ENCODE data around the gene IDI1.
"Not testable (repeated sequence)": the region's sequence is repeated elsewhere in the genome, so short reads cannot be mapped to it uniquely, and the experiment has no call there.

Gene IDI1

DNA sequence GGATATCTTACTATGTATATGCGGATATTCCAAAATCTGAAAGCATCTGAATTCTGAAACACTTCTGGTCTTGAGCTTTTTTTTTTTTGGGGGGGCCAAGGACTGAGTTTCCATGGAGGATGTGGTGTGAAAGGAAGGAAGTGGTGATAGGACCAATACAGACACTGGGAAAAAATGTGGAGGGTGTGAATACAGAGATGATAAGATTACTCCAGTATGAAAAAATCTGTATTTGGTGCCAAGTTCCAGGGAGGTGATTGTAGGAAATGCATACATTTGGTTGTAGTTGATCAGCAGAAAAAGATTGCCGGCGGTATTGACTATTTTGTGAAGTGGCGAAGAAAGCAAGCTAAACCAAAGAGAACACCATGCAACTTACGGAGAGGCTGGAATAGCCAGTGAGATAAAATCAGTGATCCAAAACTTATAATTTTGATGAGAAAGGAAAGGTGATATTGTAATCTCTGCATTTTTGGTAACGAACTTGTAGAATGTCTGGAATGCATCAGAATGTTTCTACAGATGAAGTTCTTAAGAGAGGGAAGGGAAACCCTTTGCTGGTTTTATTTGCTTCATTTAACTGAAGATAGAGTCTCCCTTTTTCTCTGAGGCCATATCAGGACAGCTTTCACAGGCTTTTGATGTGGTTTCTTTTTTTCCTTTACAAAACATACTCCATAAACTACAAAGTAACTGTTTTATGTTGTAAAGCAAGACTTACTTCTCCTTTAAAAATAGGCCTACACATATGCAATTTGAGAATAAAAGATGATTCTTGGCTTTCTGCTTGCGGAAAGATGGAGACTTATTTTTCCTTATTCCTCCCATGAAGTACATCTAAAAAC, 13.2 kb upstream of the IDI1 start:
- no peak for DNase-seq

DNA sequence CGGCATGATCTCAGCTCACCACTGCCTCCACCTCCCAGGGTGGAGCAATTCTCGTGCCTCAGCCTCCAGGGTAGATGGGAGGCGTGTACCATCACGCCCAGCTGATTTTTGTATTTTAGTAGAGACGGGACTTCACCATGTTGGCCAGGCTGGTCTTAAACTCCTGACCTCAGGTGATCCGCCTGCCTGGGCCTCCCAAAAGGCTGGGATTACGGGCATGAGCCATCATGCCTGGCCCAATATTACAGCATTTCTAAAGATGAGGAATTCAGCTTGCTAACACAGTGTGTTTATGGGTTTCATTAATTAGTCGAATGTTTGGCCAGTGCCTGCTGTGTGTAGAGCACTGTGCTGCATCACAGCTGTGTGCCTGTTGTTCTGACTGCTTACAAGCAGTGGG, 11.0 kb upstream of the IDI1 start:
- no peak for DNase-seq

DNA sequence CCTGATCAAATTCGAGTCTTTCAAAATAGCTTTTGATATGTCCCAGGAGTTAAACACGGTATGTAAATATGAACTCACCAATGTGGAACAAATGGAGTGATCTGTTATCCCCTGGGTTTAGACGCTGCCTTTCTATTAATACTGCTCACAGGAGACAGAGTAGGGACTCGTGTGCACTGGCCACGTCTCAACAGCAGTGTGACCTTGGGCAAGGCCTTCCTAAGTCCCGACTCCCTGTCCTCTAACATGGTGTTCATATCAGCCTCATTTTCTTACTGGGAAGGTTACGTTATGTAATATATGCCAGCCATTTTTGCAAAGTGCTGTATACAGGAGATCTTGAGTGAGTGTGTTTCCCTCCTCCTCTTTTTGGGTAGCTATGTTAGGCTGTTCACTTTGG, 9.1 kb upstream of the IDI1 start:
- no peak for DNase-seq

DNA sequence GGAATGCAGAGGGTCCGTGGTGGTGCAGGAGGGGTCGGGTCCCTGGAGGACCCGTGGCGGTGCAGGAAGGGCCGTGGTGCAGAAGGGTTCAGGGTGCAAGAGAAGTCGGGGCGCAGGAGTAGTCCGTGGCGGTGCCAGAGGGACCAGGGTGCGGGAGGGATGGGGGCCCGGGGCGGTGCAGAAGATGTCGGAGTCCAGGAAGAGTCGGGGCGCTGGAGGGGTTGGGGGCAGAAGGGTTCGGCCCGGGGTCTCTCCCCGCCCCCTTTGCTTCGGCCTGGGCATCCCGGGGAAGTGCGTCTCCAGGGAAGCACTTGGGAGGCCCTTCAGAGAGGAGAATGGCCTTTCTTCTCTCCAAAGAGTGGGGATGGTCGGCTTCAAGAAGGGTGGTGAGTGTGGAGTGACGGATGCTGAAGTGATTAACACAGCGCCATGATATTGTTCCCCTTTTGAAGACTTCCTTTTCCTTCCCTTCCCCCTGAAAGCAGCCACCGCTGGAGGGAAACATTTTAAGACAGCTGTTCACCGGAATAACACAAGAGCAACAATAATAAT, 8.3 kb upstream of the IDI1 start:
- no peak for DNase-seq

DNA sequence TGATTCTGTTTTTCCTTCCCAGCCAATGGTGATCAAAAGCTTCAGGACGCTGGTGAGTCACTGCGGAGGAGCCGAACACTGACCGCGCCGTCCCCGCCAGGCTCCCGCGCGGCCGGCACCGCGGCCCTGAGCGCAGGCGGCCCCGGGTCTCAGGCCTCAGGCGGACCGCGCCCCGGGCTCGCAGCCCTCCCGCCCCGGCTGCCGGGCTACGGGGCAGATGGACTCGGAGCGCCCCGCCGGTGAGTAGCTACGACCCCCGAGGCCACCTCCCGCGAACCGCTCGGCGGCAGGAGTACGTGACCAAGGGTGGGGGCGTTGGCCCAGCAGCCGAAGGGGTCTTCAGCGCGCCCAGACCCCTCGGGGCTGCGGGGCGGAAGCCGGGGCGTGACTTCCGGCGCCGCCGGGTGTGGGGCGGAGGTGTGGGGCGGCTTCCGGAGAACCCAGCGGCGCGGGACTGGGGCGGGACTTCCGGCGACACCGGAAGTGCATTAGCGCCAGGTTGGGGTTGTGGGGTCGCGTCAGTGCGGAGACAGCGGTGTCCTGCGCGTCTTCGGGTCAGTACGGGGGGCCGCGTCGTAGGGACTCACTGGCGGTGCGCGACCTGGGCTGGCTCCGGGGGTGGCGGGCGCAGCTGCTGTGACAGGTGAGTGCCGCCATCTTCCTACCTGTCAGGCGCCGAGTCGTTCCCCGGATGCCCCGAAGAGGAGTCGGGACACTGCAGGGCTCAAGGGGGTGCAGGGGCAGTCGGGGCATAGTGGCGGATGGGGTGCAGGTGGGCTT, 7.6 kb upstream of the IDI1 start, which contains the start of gene WDR37:
Gene WDR37 (plus strand): TSS at position 60 of the 780 bp plus-strand sequence. CDS start 15,771 bp downstream, outside the sequence.
- DNase-seq: peak; percentile 46

DNA sequence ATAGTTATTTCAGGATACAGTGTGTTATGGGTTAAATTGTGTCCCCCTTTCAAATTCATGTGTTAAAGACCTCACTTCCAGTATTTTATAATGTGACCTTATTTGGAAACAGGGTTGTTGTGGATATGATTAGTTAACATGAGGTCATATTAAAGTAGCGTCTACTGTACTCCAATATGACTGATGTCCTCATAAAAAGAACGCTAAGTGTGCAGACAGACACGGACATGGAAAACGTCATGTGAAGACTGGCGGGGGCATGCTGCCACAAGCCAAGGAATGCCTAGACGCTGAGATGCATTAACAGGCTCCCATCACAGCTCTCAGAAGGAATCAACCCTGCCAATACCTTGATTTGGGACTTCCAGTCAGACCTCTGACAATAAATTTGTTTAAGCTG, 5.8 kb upstream of the IDI1 start:
- no peak for DNase-seq

DNA sequence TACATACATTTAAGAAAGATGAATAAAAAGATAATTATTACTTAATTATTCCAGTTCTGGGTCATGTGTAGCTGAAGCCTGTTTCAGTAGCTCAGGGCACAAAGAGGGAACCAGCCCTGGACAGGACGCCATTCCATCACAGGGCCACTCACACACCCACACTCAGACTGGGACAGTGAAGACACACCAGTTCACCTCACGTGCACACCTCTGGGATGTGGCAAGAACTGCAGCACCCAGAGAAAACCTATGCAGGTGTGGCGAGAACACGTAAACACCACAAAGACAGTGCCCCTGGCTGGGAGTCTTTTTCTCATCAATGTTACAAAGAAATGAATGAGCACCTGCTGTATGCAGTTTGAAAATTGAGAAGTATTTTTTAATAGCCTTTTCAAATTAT, 1.6 kb upstream of the IDI1 start:
- no peak for DNase-seq

DNA sequence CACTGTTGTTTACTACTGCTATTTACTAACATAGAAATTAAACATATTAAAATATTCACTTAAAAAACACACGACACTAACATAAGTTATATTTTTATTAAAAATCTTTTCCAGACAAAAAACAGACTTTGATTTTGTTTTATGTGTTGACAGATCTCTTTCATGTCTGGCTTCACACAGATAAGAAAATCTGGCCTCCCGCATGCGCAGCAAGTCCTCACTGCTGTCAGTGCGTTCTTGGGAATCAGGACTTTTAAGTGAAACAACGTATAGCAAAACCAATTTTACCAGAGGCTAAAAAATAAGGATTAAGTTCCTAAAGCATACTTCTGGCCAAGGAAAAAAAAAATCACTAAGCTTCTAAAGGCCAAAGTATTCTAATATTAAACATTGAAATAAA, 1.2 kb upstream of the IDI1 start:
- no peak for DNase-seq

DNA sequence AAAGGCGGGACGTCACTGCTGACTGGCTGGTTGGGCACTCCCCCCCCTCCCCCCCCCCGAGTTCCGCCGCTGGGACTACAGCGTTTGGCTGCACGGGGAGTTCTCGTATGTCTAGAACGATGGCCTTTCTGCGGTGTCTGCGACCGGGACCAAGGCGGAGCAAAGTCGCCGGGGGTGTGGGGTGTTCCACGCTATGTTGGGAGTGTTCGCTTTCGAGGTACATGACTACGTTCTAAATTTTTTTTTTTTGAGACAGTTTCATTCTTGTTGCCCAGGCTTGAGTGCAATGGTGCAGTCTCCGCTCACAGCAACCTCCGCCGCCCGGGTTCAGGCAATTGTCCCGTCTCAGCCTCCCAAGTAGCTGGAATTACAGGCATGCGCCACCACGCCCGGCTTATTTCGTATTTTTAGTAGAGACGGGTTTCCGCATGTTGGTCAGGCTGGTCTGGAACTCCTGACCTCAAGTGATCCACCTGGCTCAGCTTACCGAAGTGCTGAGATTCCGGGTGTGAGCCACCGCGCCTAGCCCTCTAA, 573 bp upstream of the IDI1 start:
- DNase-seq: no peak

DNA sequence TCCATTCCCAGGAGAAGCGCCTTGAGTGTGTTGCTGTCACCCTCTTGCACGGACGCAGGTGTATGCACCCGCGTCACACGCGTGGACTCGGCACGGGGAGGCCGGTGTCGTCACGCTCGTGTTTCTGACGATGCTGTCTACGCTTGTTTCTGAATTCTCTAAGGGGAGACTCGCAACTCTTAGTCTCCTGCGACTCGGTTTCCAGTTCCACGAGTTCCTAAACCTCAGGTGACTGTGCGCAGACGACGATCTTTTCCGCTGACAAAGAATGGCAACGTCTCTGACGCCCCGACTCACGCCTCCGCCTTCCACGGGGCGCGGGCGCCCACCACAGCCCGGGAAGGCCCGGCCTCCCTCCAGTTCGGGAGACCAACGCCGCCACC, 579 bp downstream of the IDI1 start:
- no peak for DNase-seq

DNA sequence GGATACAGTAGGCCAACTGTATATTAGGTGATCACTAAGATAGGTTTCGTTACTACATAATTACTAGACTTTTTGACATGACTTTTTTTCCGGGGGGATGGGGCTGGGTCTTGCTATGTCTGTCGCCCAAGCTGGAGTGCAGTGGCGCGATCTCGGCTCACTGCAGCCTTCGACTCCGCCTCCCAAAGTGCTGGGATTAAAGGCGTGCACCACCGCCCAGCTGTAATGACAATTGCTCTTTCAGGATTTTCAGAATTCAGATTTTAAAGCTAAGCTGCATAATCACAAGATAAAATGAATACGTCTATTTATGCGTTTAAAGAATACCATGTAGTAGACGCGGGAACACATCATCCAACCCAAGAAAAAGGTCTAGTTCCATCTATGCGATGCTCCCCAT, 982 bp downstream of the IDI1 start:
- DNase-seq: no peak

DNA sequence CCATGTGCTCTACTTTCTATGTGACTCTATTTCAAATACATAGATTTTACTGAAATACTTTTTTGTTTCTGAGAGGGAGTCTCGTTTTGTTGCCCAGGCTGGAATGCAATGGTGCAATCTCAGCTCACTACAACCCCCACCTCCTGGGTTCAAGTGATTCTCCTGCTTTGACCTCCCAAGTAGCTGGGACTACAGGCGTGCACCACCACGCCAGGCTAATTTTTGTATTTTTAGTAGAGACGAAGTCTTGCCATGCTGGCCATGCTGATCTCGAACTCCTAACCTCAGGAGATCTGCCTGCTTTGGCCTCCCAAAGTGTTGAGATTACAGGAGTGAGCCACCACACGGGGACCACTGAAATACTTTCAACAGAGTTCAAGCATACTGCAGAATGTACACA, 3.5 kb downstream of the IDI1 start:
- no peak for DNase-seq

DNA sequence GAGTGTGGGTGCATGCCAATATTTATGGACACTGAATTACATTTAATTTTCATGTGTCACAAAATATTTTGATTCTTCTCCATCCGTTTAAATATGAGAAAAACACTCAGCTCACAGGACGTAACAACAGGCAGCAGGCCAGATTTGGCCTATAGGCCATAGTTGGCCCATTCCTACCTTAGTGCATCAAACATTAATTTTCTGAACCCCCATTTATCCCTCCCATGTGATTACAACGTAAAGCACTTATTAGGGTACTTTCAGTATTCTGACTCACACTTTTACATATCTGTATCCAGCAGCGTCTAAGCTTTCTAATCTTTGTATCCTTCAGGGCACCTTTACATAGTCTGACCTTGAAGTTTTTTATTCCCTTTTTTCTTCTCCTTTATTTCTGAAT, 4.0 kb downstream of the IDI1 start:
- DNase-seq: no peak

DNA sequence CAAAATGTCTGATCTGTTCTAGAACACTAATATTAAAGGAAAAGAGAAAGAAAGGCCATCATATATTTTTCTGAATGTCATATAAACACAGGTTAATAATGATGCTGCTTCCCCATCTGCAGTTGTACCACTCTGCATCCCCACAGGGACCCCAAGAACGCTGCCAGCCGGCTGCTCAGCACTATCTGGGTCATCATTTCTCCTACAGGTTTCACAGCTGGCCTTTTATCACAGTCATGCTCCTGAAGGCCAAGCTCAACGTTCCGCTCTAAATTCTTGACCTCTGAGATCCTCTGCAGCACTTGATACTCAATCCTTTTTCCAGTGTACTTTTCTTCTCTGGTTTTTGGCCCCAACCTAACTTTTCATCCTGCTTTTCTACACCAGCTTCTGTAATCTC, 4.8 kb downstream of the IDI1 start:
- DNase-seq: no peak

DNA sequence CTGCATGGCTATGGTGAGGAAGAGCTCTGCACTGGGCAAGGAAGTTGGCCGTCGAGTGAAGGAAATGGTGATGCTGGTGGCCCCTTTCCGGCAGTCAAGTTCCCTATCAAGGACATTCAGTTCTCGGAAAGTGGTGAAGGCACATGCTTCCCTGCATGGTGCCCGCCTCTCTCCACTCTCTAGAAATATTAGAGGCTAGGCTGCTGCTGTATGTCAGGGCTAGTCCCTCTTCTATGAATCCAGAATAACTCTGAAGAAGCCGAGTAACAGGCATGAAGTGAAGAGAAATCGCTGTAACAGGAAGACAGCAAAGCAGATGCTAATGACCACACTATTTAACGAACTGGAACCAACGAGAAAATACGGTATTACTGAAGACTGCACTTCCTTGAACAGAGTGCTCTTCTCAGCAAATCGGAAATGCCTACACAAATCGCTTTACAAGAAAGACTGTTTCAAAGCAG, 5.4 kb downstream of the IDI1 start:
- DNase-seq: no peak

DNA sequence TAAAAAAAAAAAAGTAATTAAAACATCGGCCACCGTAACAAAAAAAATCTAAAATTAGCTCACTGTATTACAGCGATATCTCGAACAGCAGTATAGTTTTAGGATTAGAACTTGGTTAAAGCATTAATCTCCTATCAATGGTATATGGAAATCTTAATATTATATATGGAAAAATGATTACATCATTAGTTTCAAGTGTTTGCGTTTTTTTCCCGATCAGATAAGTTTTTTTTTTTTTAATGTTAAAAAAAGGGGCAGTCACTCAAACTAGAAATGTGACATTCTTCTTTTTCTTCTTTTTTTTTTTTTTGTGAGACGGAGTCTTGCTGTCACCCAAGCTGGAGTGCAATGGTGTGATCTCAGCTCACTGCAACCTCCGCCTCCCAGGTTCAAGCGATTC, 7.4 kb downstream of the IDI1 start:
- DNase-seq: no peak

DNA sequence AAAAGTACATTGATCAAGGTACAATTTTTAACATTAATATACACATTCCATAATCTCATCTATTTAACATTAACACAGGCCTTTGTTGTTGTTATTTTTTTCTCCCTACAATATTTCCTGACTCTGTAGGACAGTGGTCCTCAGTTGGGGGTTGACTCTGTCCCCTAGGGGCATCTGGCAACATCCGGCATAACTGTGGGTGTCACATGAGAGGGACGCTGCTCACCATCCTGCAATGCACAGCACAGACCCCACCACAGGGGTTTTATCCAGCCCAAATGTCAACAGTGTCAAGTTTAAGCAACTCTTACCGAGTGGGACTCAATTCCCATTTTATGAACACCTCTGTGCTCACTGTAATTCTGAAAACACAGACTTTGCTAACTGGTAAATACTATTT, 8.8 kb downstream of the IDI1 start:
- no peak for DNase-seq

DNA sequence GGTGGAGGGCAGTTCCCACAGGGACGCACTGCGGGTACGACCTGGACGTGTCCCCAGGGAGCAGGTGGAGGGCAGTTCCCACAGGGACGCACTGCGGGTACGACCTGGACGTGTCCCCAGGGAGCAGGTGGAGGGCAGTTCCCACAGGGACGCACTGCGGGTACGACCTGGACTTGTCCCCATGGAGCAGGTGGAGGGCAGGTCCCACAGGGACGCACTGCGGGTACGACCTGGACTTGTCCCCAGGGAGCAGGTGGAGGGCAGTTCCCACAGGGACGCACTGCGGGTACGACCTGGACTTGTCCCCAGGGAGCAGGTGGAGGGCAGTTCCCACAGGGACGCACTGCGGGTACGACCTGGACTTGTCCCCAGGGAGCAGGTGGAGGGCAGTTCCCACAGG, 10.2 kb downstream of the IDI1 start:
- not testable (repeated sequence) for DNase-seq

DNA sequence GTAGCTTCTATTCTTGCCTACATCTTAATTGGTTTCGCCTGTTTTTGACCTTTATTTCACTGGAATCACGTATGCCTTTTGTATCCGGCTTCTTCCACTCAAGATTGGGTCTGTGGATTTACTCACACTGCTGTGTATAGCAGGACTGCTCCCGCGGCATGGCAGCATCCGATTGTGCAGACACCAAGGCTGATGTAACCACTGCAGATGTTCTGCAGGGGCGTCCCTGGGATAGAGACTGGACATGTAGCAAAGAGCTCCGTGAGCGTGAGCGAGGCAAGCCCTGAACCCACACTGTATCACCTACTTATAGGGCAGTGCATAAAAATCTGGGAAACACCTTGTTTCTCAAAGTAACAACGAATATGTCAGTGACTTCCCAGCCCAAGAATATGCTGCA, 11.8 kb downstream of the IDI1 start:
- no peak for DNase-seq

DNA sequence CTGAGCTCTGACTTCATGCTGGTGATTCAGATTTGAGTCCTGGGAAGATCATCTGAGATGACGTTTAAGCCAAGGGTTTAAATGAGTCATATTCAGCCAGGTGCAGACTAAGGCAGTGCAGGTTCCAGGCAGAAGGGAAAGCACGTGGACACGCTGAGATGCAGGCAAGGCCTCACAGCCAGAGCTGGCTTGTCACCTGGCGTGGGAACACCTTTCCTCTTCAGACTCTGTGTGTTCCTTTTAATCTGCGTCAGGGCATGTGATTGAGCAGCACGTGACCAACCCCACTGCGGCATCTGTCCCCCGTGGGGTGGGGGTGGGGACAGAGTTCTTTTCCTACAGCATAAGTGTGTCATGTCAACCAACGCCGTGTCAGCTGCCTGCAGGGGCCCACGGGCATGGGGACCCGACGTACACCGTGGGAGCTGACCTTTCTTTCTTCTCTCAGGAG, 12.6 kb downstream of the IDI1 start:
- DNase-seq: no peak

DNA sequence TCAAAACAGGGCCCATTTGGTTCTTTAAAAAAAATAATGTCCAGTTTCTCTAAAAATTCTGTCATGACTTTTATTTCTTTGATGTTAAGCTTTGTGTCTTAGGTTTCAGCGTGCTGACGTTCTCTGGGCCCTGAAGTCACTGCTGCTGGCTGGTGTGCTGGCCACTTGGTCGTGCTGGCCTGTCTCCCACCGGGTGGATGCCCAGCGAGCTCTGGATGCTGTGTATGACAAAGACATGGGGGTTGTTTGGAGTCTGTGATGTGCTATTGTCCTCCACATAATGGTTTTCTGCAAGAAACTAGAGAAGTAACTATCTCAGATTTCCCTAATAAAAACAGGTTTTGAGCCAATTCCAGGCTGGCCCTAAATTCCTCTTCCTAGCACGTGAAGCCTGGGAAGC, 13.7 kb downstream of the IDI1 start:
- no peak for DNase-seq

DNA sequence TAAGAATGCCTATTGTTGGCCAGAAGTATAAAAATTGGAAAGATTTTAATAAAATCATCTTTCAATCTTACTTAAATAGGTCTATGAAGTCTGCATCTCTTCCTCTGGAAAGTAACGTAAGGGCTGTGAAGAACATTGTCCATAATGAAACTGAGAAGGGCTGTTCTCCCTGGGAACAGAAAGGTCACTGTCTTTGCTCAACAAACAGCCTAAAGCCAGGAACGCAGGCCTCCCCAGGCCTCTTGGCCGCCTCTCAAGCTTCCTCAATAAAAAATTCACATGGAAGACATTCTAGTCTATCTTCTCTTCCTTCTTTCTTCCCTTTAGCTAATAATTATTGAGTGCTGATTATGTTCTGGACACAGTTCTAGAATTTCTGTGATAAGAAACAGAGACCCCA, 14.2 kb downstream of the IDI1 start:
- no peak for DNase-seq

DNA sequence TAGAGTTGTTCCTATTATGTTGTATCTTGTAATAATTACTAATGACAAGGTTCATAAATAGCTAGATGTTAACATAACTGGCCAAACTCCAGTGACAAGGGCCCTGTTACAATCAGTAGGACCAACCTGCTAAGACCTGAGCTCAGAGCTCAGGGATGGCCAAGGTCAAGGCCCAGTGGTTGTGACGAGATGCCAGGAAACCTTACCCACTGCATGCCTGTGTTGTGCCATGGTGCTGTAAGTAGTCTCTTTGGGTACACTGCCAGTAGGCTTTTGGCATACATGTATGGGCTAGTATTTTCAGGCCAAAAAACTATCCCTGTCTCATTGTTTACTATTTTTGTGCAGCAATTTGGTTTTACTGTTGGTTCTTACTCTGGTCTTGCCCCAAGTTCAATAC, 15.3 kb downstream of the IDI1 start:
- no peak for DNase-seq

DNA sequence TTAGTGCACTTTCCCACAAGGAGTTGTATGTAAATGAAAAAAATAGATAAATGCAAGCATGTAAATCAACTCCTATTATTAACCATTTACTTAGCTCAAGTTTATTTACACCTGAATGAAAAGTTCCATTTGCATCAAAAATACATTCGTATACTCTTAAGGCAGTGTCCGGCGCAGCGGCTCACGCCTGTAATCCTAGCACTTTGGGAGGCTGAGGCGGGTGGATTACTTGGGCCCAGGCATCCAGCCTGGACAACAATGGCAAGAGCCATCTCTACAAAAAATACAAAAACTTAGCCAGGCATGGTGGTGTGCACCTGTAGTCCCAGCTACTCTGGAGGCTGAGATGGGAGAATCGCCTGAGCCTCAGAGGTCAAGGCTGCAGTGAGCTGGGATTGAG, 19.1 kb downstream of the IDI1 start:
- no peak for DNase-seq
